ENCODE data around the gene BACH2.

The BACH2 gene

DNA sequence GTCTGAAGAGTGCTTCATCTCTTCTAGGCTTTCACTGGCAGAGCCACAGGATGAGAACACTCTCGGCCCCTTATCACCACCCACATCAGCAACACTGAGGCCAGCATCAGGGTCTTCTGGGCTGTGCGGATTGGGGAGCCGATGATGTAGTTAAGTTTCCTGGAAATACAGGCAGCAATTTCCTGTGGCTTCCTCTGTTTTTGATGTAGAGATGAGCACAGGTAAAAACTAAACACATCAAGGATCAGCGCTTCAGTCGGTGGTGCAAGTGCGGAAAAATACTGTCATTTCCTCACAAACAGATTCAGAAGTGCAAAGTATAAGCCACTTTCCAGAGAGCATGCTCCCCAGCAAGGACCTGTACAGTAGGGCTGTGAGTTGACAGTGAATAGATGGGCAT is 62.6 kb downstream of the BACH2 start:
- H3K27ac ChIP-seq, result no peak overlapping the region
- TF ChIP-seq ZFX (IDR thresholded peaks at IDR 0.05), result no peak
- TF ChIP-seq, protein P1, sequence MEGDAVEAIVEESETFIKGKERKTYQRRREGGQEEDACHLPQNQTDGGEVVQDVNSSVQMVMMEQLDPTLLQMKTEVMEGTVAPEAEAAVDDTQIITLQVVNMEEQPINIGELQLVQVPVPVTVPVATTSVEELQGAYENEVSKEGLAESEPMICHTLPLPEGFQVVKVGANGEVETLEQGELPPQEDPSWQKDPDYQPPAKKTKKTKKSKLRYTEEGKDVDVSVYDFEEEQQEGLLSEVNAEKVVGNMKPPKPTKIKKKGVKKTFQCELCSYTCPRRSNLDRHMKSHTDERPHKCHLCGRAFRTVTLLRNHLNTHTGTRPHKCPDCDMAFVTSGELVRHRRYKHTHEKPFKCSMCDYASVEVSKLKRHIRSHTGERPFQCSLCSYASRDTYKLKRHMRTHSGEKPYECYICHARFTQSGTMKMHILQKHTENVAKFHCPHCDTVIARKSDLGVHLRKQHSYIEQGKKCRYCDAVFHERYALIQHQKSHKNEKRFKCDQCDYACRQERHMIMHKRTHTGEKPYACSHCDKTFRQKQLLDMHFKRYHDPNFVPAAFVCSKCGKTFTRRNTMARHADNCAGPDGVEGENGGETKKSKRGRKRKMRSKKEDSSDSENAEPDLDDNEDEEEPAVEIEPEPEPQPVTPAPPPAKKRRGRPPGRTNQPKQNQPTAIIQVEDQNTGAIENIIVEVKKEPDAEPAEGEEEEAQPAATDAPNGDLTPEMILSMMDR (conservative IDR thresholded peaks at IDR 0.05), result no peak

GRCh38 chr6:90233213-90233612 is 63.4 kb downstream of the BACH2 start:
- no peak for TF ChIP-seq ZFX (IDR thresholded peaks at IDR 0.05)
- TF ChIP-seq, protein P1 (conservative IDR thresholded peaks at IDR 0.05), result no peak
- H3K27ac ChIP-seq, result no peak overlapping the region

- H3K27ac ChIP-seq, result no peak overlapping the region
- no peak for TF ChIP-seq ZFX (IDR thresholded peaks at IDR 0.05)
- TF ChIP-seq, protein P1 (conservative IDR thresholded peaks at IDR 0.05), result no peak
Observed at GRCh38 chr6:90231798-90232197, 64.8 kb downstream of the BACH2 start.

- TF ChIP-seq, protein P1 (conservative IDR thresholded peaks at IDR 0.05), result no peak
- no peak for TF ChIP-seq ZFX (IDR thresholded peaks at IDR 0.05)
- no peak overlapping the region for H3K27ac ChIP-seq
Observed at GRCh38 chr6:90231308-90231707, 65.3 kb downstream of the BACH2 start.

DNA sequence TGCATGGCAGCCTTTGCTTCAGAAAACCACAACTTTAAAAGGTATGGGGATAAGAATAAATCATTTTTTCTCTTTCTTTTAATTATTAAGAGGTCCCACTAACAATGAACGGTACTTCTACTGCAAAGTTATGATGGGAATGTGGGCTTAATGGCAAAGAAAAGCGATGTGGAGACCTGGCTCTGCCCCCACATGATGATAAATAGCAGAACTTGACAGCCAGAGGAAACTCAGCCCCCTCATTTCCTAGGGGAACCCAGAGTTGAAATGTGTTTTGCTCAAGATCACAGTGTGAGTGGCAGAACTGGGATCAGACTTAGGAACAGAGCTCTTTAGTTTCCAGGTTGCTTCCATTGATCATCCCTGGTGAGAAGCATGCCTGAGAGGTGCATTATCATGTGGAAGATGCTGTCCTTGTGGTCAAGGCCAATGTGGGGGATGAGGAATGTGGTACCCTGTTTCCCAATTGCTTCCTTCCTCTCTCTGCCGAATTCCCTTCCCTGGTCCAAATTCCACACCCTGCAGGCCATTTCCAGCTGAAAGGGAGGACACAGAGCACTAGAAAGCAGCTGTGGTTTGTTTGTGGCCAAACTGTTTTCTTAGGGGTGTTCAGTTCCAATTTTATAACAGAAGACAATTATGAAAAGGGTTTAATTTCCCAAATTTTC is 66.0 kb downstream of the BACH2 start:
- no peak overlapping the region for H3K27ac ChIP-seq

GRCh38 chr6:90229331-90230010 is 67.2 kb downstream of the BACH2 start:
- H3K27ac ChIP-seq, result no peak overlapping the region
- no peak for TF ChIP-seq ZFX (IDR thresholded peaks at IDR 0.05)
- TF ChIP-seq, protein P1 (conservative IDR thresholded peaks at IDR 0.05), result no peak

More for the DNA sequence above, 66.0 kb downstream of the BACH2 start:
- TF ChIP-seq ZFX (IDR thresholded peaks at IDR 0.05), result no peak
- TF ChIP-seq, protein P1 (conservative IDR thresholded peaks at IDR 0.05), result no peak

DNA sequence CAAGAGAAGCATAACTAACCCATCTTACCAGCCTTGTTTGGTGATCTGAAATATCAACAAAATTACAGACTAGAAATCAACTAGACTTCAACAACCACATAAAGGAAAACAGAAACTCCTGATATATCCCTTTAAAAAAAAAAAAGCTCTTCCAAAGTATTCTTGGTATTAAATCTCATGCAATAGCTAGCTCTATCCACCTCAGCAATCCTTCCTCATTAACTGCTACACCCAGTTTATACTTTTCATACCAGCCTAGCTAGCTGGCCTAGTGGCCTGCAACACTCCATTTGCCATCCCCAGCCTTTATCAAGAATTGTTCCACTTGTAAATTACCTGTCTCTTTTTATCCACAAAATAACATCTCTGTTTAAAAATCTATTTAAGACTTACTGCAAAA is 69.0 kb downstream of the BACH2 start:
- TF ChIP-seq, protein P1 (conservative IDR thresholded peaks at IDR 0.05), result no peak
- no peak for TF ChIP-seq ZFX (IDR thresholded peaks at IDR 0.05)
- no peak overlapping the region for H3K27ac ChIP-seq

All from C4-2B (cell line).